GM18526 (cell line): ENCODE results near the gene FAT1.

Experiments used
- POLR2A ChIP-seq: IDR thresholded peaks from 3 replicates; pipeline ENCODE4 v1.6.1; 2011; ENCODE audit not compliant: insufficient read length; ENCODE audit errors: extremely low read depth

Gene FAT1

DNA sequence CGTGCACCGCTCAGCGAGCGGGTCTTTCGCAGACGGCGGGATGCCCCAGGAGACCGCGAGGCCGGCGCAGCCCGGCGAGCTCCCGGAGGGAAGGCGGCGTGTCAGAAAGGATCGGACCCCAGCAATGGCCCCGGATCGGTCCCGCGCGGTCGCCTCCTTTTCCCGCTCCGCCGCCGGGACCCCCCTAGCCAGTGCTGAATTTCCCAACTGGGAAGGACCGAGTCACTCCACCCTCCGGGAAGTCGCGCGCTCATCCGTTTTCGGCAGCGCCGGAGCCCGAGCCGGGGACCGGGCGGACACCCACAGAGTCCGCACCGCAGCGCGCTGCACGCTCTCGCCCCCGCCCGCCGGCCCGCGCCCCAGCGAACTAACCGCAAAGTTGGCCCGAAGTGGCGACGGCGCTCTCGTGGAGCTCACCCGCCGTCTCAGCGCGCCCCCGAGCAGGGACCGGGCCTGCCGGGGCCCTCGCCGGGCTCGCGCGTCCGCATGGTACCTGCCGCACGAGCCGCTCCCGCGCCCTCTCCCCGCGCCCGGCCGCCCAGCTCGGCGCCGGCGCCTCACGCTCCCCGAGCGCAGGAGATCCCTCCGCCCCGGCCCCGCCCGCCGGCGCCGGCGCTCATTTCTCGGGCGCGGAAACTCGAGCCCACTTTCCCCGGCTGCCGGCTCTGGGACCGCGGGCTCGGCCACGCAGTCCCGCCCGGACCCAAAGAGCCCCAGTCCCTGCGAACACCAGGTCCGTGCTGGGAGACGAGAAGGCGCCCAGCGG lies at the start of gene FAT1:
Gene FAT1, minus strand, starts transcription at position 565 of the 766 bp plus-strand sequence. CDS start 14,029 bp downstream, outside the sequence.
- TF ChIP-seq POLR2A = no peak

- no peak for TF ChIP-seq POLR2A
Measured at GRCh38 chr4:186772936-186773487, 49.4 kb upstream of the FAT1 start.

- TF ChIP-seq POLR2A = no peak
Measured at GRCh38 chr4:186771624-186772023, 48.0 kb upstream of the FAT1 start.

DNA sequence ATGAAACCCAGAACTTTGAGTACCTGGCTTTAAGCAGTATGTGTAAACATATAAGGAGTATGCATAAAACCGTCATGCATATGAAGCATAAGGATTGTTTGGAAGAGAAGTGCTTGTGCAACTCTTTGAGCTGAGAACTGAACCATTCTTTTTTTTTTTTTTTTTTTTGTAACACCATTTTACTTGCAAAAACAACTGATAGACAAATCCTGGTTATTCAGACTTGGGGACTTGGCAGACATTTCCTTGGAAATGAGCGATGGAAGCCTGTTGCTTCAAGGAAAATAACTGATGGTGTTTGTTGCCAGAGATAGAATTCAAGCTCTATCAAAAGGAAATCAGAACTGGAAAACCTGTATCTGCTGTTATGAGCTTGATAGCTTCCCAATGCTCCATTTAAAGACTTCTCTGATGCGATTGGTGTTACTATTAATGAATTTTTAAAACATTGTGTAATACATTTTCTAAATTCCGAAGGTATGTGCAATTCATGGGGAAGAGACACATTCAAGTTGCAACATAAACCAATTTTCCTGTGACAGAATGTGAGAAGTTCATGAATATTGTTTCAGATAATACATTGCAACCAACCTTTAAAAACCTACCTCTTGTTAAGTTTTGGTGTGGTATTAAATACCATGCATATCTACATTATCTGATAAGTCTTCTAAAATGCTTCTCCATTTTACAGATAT lies 47.0 kb upstream of the FAT1 start:
- TF ChIP-seq POLR2A = no peak

DNA sequence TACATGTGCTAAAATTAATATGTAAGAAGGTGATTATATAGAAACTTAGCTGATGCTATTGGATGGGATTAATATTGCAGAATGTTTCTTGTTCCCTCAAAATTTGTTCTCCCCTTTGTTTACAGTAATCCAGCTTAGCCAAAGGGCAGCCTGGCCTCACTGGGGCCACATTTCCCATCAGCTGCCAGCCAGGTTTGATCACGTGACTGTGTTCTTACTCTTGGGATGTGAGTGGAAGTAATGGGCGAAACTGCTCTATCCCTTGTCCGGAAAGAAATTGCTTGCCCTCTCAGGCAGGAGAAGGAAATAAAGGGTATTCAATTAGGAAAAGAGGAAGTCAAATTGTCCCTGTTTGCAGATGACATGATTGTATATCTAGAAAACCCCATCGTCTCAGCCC lies 44.1 kb upstream of the FAT1 start:
- no peak for TF ChIP-seq POLR2A

GRCh38 chr4:186765673-186766546 lies 42.3 kb upstream of the FAT1 start:
- TF ChIP-seq POLR2A = no peak

GRCh38 chr4:186765138-186765537 lies 41.5 kb upstream of the FAT1 start:
- TF ChIP-seq POLR2A = no peak

GRCh38 chr4:186764457-186764856 lies 40.8 kb upstream of the FAT1 start:
- TF ChIP-seq POLR2A = no peak

- TF ChIP-seq POLR2A = no peak
Measured at GRCh38 chr4:186762865-186763264, 39.2 kb upstream of the FAT1 start.

DNA sequence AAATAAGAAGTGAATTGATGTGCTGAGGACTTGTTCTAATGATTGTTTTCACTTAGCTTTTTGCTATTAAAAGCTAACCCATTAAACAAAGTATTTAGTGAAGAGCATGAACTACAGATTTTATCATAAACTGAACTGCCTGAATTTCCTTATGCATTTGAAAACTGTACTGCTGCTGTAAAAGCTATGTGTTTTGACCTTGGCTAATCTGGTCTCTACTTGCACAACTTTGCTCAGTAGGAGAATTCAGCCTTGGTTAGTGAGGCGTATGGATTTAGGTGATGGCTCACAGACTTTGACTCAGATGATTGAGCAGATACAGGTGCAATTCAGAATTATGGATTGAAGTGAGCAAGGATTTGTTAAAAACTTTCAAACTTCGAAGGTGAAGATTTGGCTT lies 38.7 kb upstream of the FAT1 start:
- no peak for TF ChIP-seq POLR2A

DNA sequence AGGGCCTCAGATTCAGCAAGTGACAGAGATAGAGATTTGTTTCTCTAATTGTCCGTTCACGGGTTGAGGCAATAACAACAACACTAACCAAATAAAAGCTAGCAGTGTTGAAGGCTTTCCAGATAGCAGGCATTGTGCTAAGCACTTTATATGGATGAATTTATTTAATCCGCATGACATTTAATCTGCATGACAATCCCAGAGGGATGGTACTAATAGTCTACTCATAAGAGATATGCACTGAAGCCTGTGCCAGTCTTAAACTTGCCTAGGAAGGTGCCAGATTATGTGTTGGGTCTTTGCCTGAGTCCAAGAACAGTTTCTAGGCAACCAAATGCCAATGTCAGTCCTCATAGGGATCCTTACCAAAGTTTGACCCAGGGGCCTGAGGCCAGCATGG lies 37.7 kb upstream of the FAT1 start:
- no peak for TF ChIP-seq POLR2A

GRCh38 chr4:186760576-186760975 lies 36.9 kb upstream of the FAT1 start:
- TF ChIP-seq POLR2A = no peak

- no peak for TF ChIP-seq POLR2A
Measured at GRCh38 chr4:186759990-186760389, 36.3 kb upstream of the FAT1 start.

- TF ChIP-seq POLR2A = no peak
Measured at GRCh38 chr4:186758929-186759682, 35.5 kb upstream of the FAT1 start.
